Skeletal muscle tissue (tissue), 4 donors: ENCODE measurements around the gene TRIM29. TPM values are rescaled to one million over a fixed set of nuclear protein-coding genes. Genes with fewer than 3 reads are reported as not detected.
A peak's percentile ranks its signal among the peaks of the same experiment; 100 is the strongest.

ENCODE experiments used
- H3K27ac ChIP-seq: one replicate; pipeline ENCODE4 v1.7.0; 2013; ENCODE audit warnings: mild to moderate bottlenecking, low read depth, low read length, inconsistent platforms
- H3K27me3 ChIP-seq, 3 donors: one replicate each; pipeline ENCODE4 v1.7.0; 2013; ENCODE audit warnings: low read length in 3 of 3; ENCODE audit not compliant: control insufficient read depth in 3 of 3, insufficient read depth in 3 of 3
- H3K36me3 ChIP-seq, 3 donors: one replicate each; pipeline ENCODE4 v1.7.0; 2013; ENCODE audit warnings: low read length in 3 of 3; ENCODE audit not compliant: control insufficient read depth in 3 of 3, insufficient read depth in 3 of 3
- H3K4me1 ChIP-seq, 3 donors: one replicate each; pipeline ENCODE4 v1.7.0; 2013; ENCODE audit warnings: low read length in 3 of 3, mild to moderate bottlenecking in 3 of 3; ENCODE audit not compliant: control insufficient read depth in 3 of 3, insufficient read depth in 3 of 3
- H3K4me3 ChIP-seq, 3 donors: one replicate each; pipeline ENCODE4 v1.7.0; 2013; ENCODE audit warnings: low read length in 3 of 3
- H3K9ac ChIP-seq, 3 donors: one replicate each; pipeline ENCODE4 v1.7.0; 2013; ENCODE audit warnings: low read length in 3 of 3, mild to moderate bottlenecking in 3 of 3, moderate library complexity in 2 of 3, low read depth in 1 of 3
- H3K9me3 ChIP-seq, 3 donors: one replicate each; pipeline ENCODE4 v1.7.0; 2013; ENCODE audit warnings: low read length in 3 of 3; ENCODE audit not compliant: control insufficient read depth in 3 of 3
- total RNA-seq: library from RNA; depleted of rRNA; stranded (reverse); fragments of >200 nt; gene quantifications from one replicate; pipeline ENCODE4 v1.2.3, GENCODE V29; 2014
- donor health status: Osteomylitis.

The TRIM29 gene
- total RNA-seq = 0.52 TPM

- Histone ChIP-seq H3K4me1 (no peaks in the 10 kb centered on the region), H3K9me3 (no peaks in the 10 kb centered on the region), H3K36me3 (no peaks in the 10 kb centered on the region), H3K27me3 (peaks cover 4 to 23% (median 5%) of the 10 kb centered on the region in 3 donors), H3K4me3 (no peak within 1 kb of the TSS), H3K9ac (no peak within 1 kb of the TSS), H3K27ac (no peak within 1 kb of the TSS)
Measured at GRCh38 chr11:120137611-120138521, at the start of gene TRIM29. Gene TRIM29 (minus strand): TSS chr11:120138113. CDS start chr11:120138031, 82 bp downstream.

- Histone ChIP-seq H3K27me3 (peaks cover 4 to 29% (median 8%) of the 10 kb centered on the region in 3 donors), H3K4me3 (peak overlapping the region in 2 of 3 donors; percentile 29 to 51), H3K36me3 (no peaks in the 10 kb centered on the region), H3K9ac (peak overlapping the region; percentile 20 to 74 (median 25)), H3K4me1 (peaks cover 36 to 49% (median 37%) of the 10 kb centered on the region in 3 donors), H3K27ac (peak overlapping the region; percentile 81), H3K9me3 (no peaks in the 10 kb centered on the region)
Measured at GRCh38 chr11:120186774-120187591, 49.1 kb upstream of the TRIM29 start.

- H3K9me3 ChIP-seq = no peaks in the 10 kb centered on the region
- H3K36me3 ChIP-seq = no peaks in the 10 kb centered on the region
- no peak overlapping the region for H3K4me3 ChIP-seq
- H3K27me3 ChIP-seq = peaks cover 4 to 25% (median 8%) of the 10 kb centered on the region in 3 donors
- H3K9ac ChIP-seq = peak overlapping the region in 1 of 3 donors; percentile 45
- peak overlapping the region; percentile 81 for H3K27ac ChIP-seq
- H3K4me1 ChIP-seq = peaks cover 36 to 51% (median 42%) of the 10 kb centered on the region in 3 donors
Measured at GRCh38 chr11:120186456-120186773, 48.5 kb upstream of the TRIM29 start.

GRCh38 chr11:120185706-120186455 is 48.0 kb upstream of the TRIM29 start:
- Histone ChIP-seq H3K27ac (peak overlapping the region; percentile 81), H3K9ac (peak overlapping the region in 1 of 3 donors; percentile 45), H3K36me3 (no peaks in the 10 kb centered on the region), H3K9me3 (no peaks in the 10 kb centered on the region), H3K4me1 (peaks cover 36 to 51% (median 45%) of the 10 kb centered on the region in 3 donors), H3K4me3 (no peak overlapping the region), H3K27me3 (peaks cover 4 to 21% (median 6%) of the 10 kb centered on the region in 3 donors)

- peak overlapping the region in 2 of 3 donors; percentile 29 to 30 for H3K4me3 ChIP-seq
- H3K4me1 ChIP-seq = peaks cover 42 to 53% (median 43%) of the 10 kb centered on the region in 3 donors
Measured at GRCh38 chr11:120184946-120185705, 47.2 kb upstream of the TRIM29 start.

GRCh38 chr11:120184371-120184945 is 46.5 kb upstream of the TRIM29 start:
- Histone ChIP-seq H3K27me3 (peaks cover 0 to 17% (median 2%) of the 10 kb centered on the region in 3 donors), H3K36me3 (no peaks in the 10 kb centered on the region), H3K4me1 (peaks cover 42 to 54% (median 43%) of the 10 kb centered on the region in 3 donors), H3K9ac (peak overlapping the region in 1 of 3 donors; percentile 43), H3K9me3 (no peaks in the 10 kb centered on the region), H3K27ac (peak overlapping the region; percentile 81), H3K4me3 (peak overlapping the region in 1 of 3 donors; percentile 30)

More at GRCh38 chr11:120184946-120185705, 47.2 kb upstream of the TRIM29 start:
- Histone ChIP-seq H3K27ac (peak overlapping the region; percentile 81), H3K36me3 (no peaks in the 10 kb centered on the region), H3K9ac (peak overlapping the region in 2 of 3 donors; percentile 33 to 43), H3K27me3 (peaks cover 0 to 16% (median 2%) of the 10 kb centered on the region in 3 donors), H3K9me3 (no peaks in the 10 kb centered on the region)

GRCh38 chr11:120183701-120184141 is 45.8 kb upstream of the TRIM29 start:
- no peak overlapping the region for H3K4me3 ChIP-seq
- H3K27ac ChIP-seq = peak overlapping the region; percentile 81
- peaks cover 42 to 56% (median 44%) of the 10 kb centered on the region in 3 donors for H3K4me1 ChIP-seq
- H3K27me3 ChIP-seq = peaks cover 0 to 14% (median 2%) of the 10 kb centered on the region in 3 donors
- no peaks in the 10 kb centered on the region for H3K9me3 ChIP-seq
- no peaks in the 10 kb centered on the region for H3K36me3 ChIP-seq
- no peak overlapping the region for H3K9ac ChIP-seq

GRCh38 chr11:120182790-120183491 is 45.0 kb upstream of the TRIM29 start:
- H3K9me3 ChIP-seq = no peaks in the 10 kb centered on the region
- H3K4me1 ChIP-seq = peaks cover 37 to 53% (median 40%) of the 10 kb centered on the region in 3 donors
- peak overlapping the region; percentile 81 for H3K27ac ChIP-seq

More at GRCh38 chr11:120182790-120183491, 45.0 kb upstream of the TRIM29 start:
- Histone ChIP-seq H3K36me3 (no peaks in the 10 kb centered on the region), H3K4me3 (peak overlapping the region in 2 of 3 donors; percentile 14 to 41), H3K27me3 (peaks cover 0 to 14% (median 2%) of the 10 kb centered on the region in 3 donors), H3K9ac (peak overlapping the region in 1 of 3 donors; percentile 16)
